Epithelial cell of proximal tubule (primary cell): ENCODE data around the gene RTKN. TPM values are rescaled to one million over a fixed set of nuclear protein-coding genes. Genes with fewer than 3 reads are reported as not detected.
A peak's percentile ranks its signal among the peaks of the same experiment; 100 is the strongest.
"Not testable (repeated sequence)": the region's sequence is repeated elsewhere in the genome, so short reads cannot be mapped to it uniquely, and the experiment has no call there.

Source experiments
- DNase-seq: peaks from one replicate; pipeline ENCODE4 v3.0.0-alpha.2; 2011; ENCODE audit warnings: low read depth
- H3K4me3 ChIP-seq: 2 replicates; pipeline ENCODE4 v1.5.1; 2011; ENCODE audit warnings: low read depth, mild to moderate bottlenecking, low read length
- total RNA-seq: library from RNA; depleted of rRNA; stranded (reverse); fragments of >200 nt; gene quantifications from 2 replicates; pipeline ENCODE4 v1.2.3, GENCODE V29; 2015
- TF ChIP-seq, protein P1 (sequence below): conservative IDR thresholded peaks from 2 replicates; pipeline ENCODE4 v1.5.1; 2012; ENCODE audit warnings: low read depth, mild to moderate bottlenecking, low read length

Gene RTKN
- total RNA-seq, 1 donor from 2014 or later = 85.3 TPM

DNA sequence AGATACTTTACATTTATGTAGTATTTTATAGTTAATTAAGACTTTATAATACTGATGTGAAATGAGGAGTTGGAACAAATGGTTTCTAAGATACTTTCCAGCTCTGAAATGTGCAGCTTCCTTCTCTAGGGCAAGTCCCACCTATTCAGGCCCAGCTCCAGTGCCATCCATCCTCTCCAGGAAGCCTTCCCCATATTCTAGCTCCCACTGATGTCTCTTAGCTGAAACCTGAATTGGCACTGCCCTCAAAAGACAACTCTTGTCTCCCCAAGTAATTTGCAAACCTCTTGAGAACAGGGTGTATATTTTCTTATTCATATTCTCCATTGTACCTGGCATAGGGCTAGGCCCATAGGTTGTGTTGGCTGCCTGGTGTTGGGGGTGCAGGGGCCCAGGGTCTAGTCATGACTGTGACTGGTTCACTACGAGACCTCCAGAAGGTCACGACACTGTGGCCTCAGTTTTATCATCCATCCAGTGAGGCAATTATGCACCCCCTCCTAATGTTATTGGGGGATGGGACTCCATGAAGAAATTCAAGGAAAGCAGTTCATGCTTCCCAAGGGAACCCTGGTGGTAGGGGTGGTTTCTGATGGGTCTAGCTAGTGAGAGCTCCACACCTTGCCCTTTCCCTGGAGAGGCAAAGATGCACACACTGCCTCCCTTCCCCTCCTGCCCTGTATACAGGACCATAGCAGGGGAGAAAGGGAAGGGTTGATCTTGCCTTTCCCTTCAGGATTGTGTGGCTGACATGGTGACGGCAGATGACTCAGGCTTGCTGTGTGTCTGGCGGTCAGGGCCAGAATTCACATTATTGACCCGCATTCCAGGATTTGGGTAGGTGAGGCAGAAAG lies 17.4 kb downstream of the RTKN start:
- TF ChIP-seq, protein P1, sequence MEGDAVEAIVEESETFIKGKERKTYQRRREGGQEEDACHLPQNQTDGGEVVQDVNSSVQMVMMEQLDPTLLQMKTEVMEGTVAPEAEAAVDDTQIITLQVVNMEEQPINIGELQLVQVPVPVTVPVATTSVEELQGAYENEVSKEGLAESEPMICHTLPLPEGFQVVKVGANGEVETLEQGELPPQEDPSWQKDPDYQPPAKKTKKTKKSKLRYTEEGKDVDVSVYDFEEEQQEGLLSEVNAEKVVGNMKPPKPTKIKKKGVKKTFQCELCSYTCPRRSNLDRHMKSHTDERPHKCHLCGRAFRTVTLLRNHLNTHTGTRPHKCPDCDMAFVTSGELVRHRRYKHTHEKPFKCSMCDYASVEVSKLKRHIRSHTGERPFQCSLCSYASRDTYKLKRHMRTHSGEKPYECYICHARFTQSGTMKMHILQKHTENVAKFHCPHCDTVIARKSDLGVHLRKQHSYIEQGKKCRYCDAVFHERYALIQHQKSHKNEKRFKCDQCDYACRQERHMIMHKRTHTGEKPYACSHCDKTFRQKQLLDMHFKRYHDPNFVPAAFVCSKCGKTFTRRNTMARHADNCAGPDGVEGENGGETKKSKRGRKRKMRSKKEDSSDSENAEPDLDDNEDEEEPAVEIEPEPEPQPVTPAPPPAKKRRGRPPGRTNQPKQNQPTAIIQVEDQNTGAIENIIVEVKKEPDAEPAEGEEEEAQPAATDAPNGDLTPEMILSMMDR = no peak
- no peak overlapping the region for H3K4me3 ChIP-seq
- no peak for DNase-seq

- H3K4me3 ChIP-seq = no peak overlapping the region
- TF ChIP-seq, protein P1 = no peak
- no peak for DNase-seq
Measured at GRCh38 chr2:74423231-74424095, 18.3 kb downstream of the RTKN start.

GRCh38 chr2:74421221-74421870 lies 20.4 kb downstream of the RTKN start, which contains the start of the genes C2orf81 and WDR54:
Gene C2orf81, minus strand, starts transcription at chr2:74421619. Its CDS starts 59 bp downstream, at chr2:74421560.
Gene WDR54, plus strand, starts transcription at chr2:74421730. Its CDS starts 424 bp downstream, at chr2:74422154.
- TF ChIP-seq, protein P1 = no peak
- DNase-seq = no peak
- H3K4me3 ChIP-seq = peak within 1 kb of the TSS; percentile 66

GRCh38 chr2:74420443-74421103 lies 21.2 kb downstream of the RTKN start:
- peak overlapping the region; percentile 66 for H3K4me3 ChIP-seq
- not testable (repeated sequence) for DNase-seq

GRCh38 chr2:74420006-74420405 lies 21.7 kb downstream of the RTKN start:
- DNase-seq = no peak
- H3K4me3 ChIP-seq = no peak overlapping the region
- TF ChIP-seq, protein P1 = no peak

DNA sequence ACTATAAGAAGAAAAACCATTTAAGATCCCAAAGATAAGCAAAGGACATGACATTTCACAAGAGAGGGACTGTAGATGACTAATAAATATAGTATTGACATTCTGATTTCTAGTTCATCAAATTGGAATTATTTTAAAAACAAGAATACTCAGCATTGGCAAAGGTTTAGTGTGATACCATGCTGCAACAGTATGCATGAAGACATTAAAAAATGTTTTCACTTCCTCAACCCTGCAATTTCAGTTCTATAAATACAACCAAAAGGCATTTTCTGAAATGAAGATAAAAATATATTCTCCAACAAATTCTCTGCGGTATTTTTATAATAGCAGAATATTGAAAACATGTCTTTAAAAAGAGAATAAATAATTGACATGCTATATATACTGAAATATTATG lies 22.4 kb downstream of the RTKN start:
- TF ChIP-seq, protein P1 = no peak
- H3K4me3 ChIP-seq = no peak overlapping the region
- DNase-seq = no peak
